Vagina (tissue), 2 donors: Measurements from ENCODE around the gene LYZ. TPM values are rescaled to one million over a fixed set of nuclear protein-coding genes. Genes with fewer than 3 reads are reported as not detected.

Experiments used
- DNase-seq, 2 donors: peaks; one replicate each; pipeline ENCODE4 v3.0.0-alpha.2; 2017; ENCODE audit errors: extremely low spot score in 2 of 2
- H3K27ac ChIP-seq: fragments of 200-600 bp; sonication (generic); one replicate; pipeline ENCODE4 v1.5.1; 2019
- H3K27me3 ChIP-seq: fragments of 200-600 bp; sonication (generic); one replicate; pipeline ENCODE4 v1.5.1; 2019
- H3K36me3 ChIP-seq, 2 donors: fragments of 200-600 bp; sonication (generic); one replicate each; pipeline ENCODE4 v1.5.1; 2017 to 2019
- H3K4me1 ChIP-seq: fragments of 200-600 bp; sonication (generic); one replicate; pipeline ENCODE4 v1.5.1; 2019
- H3K4me3 ChIP-seq, 2 donors: fragments of 200-600 bp; sonication (generic); 1 replicate in 1 of 2; 2 replicates in 1 of 2; pipeline ENCODE4 v1.5.1; 2016 to 2019
- H3K9me3 ChIP-seq: fragments of 200-600 bp; sonication (generic); one replicate; pipeline ENCODE4 v1.5.1; 2019
- CTCF ChIP-seq, 3 experiments: fragments of 450-650 bp in 2 of 3; fragments of 200-600 bp in 1 of 3; sonication (generic) in 1 of 3; IDR thresholded peaks; one replicate each; pipeline ENCODE4 v1.5.1; 2017 to 2019; ENCODE audit warnings: antibody characterized with exemption in 3 of 3, mild to moderate bottlenecking in 2 of 3, moderate library complexity in 2 of 3
- POLR2A ChIP-seq, 2 donors: fragments of 450-650 bp; IDR thresholded peaks; one replicate each; pipeline ENCODE4 v1.6.1; 2017; ENCODE audit warnings: antibody characterized with exemption in 2 of 2, mild to moderate bottlenecking in 2 of 2, moderate library complexity in 2 of 2
- POLR2AphosphoS5 ChIP-seq, 2 donors: sonication (generic); formaldehyde crosslinking; IDR thresholded peaks; one replicate each; pipeline ENCODE4 v1.9.0; 2017; ENCODE audit warnings: antibody characterized with exemption in 2 of 2, mild to moderate bottlenecking in 2 of 2, low read depth in 1 of 2; ENCODE audit not compliant: insufficient read depth in 1 of 2
- intact Hi-C: fragments of 100-400 bp; cut with DNase I; formaldehyde crosslinking; loops from one replicate; pipeline ENCODE4 v1.15.1; 2023
- total RNA-seq: library from RNA; depleted of rRNA; stranded (reverse); fragments of >200 nt; gene quantifications from one replicate; pipeline ENCODE4 v1.2.3, GENCODE V29; 2016

LYZ gene
- total RNA-seq, 1 donor from 2014 or later = 15.2 TPM

GRCh38 chr12:69341328-69341727 is 6.9 kb upstream of the LYZ start:
- TF ChIP-seq POLR2A (IDR thresholded peaks at IDR 0.05) = no peak
- no peak for TF ChIP-seq CTCF (IDR thresholded peaks at IDR 0.05)
- no peak for TF ChIP-seq POLR2AphosphoS5 (IDR thresholded peaks at IDR 0.05; ENCODE audit: insufficient read depth in 1 of 2, low read depth in 1 of 2)
- no peaks in the 10 kb centered on the region for H3K36me3 ChIP-seq
- intact Hi-C loops = no loop called here
- no peaks in the 10 kb centered on the region for H3K9me3 ChIP-seq
- no peak overlapping the region for H3K27ac ChIP-seq
- no peaks in the 10 kb centered on the region for H3K27me3 ChIP-seq
- no peak overlapping the region for H3K4me3 ChIP-seq
- DNase-seq = no peak
- H3K4me1 ChIP-seq = no peaks in the 10 kb centered on the region

GRCh38 chr12:69342421-69342820 is 5.8 kb upstream of the LYZ start:
- TF ChIP-seq POLR2AphosphoS5 (IDR thresholded peaks at IDR 0.05; ENCODE audit: insufficient read depth in 1 of 2, low read depth in 1 of 2) (no peak), POLR2A (IDR thresholded peaks at IDR 0.05) (no peak), CTCF (IDR thresholded peaks at IDR 0.05) (no peak)
- Histone ChIP-seq H3K27ac (no peak overlapping the region), H3K27me3 (no peaks in the 10 kb centered on the region), H3K9me3 (no peaks in the 10 kb centered on the region), H3K4me3 (no peak overlapping the region), H3K36me3 (no peaks in the 10 kb centered on the region), H3K4me1 (no peaks in the 10 kb centered on the region)
- intact Hi-C loops = no loop called here
- no peak for DNase-seq

- intact Hi-C loops = no loop called here
- no peak overlapping the region for H3K4me3 ChIP-seq
- H3K36me3 ChIP-seq = no peaks in the 10 kb centered on the region
- no peaks in the 10 kb centered on the region for H3K27me3 ChIP-seq
- no peaks in the 10 kb centered on the region for H3K9me3 ChIP-seq
- no peak overlapping the region for H3K27ac ChIP-seq
- no peaks in the 10 kb centered on the region for H3K4me1 ChIP-seq
- TF ChIP-seq CTCF (IDR thresholded peaks at IDR 0.05) (no peak), POLR2A (IDR thresholded peaks at IDR 0.05) (no peak), POLR2AphosphoS5 (IDR thresholded peaks at IDR 0.05; ENCODE audit: insufficient read depth in 1 of 2, low read depth in 1 of 2) (no peak)
- no peak for DNase-seq
Measured at GRCh38 chr12:69343357-69343756, 4.8 kb upstream of the LYZ start.

GRCh38 chr12:69343885-69344612 is 4.1 kb upstream of the LYZ start:
- DNase-seq = no peak
- no peaks in the 10 kb centered on the region for H3K9me3 ChIP-seq
- no peak overlapping the region for H3K4me3 ChIP-seq
- TF ChIP-seq CTCF (IDR thresholded peaks at IDR 0.05) (no peak), POLR2A (IDR thresholded peaks at IDR 0.05) (no peak), POLR2AphosphoS5 (IDR thresholded peaks at IDR 0.05; ENCODE audit: insufficient read depth in 1 of 2, low read depth in 1 of 2) (no peak)
- no peaks in the 10 kb centered on the region for H3K27me3 ChIP-seq
- no peaks in the 10 kb centered on the region for H3K36me3 ChIP-seq
- intact Hi-C loops = no loop called here
- H3K27ac ChIP-seq = no peak overlapping the region
- no peaks in the 10 kb centered on the region for H3K4me1 ChIP-seq

GRCh38 chr12:69345077-69345476 is 3.1 kb upstream of the LYZ start:
- no peak for TF ChIP-seq POLR2A (IDR thresholded peaks at IDR 0.05)
- TF ChIP-seq CTCF (IDR thresholded peaks at IDR 0.05) = no peak
- no peak for TF ChIP-seq POLR2AphosphoS5 (IDR thresholded peaks at IDR 0.05; ENCODE audit: insufficient read depth in 1 of 2, low read depth in 1 of 2)
- H3K36me3 ChIP-seq = no peaks in the 10 kb centered on the region
- DNase-seq = no peak
- no peak overlapping the region for H3K4me3 ChIP-seq
- H3K27ac ChIP-seq = no peak overlapping the region
- no peaks in the 10 kb centered on the region for H3K27me3 ChIP-seq
- no peaks in the 10 kb centered on the region for H3K4me1 ChIP-seq
- H3K9me3 ChIP-seq = no peaks in the 10 kb centered on the region
- intact Hi-C loops = no loop called here
